SJSA1 (cell line): ENCODE data around the gene MYO5B. TPM values are rescaled to one million over a fixed set of nuclear protein-coding genes. Genes with fewer than 3 reads are reported as not detected.
A peak's percentile ranks its signal among the peaks of the same experiment; 100 is the strongest.
"Not testable (repeated sequence)": the region's sequence is repeated elsewhere in the genome, so short reads cannot be mapped to it uniquely, and the experiment has no call there.

Experiments
- DNase-seq, 2 experiments: peaks; one replicate each; pipeline ENCODE4 v3.0.0-alpha.2; 2015 to 2020; ENCODE audit warnings: low spot score in 2 of 2, low read depth in 1 of 2
- H3K27ac ChIP-seq: fragments of 250-450 bp; sonication (Bioruptor Pico); 2 replicates; pipeline ENCODE4 v1.5.1; 2020; ENCODE audit warnings: mild to moderate bottlenecking, moderate library complexity
- H3K27me3 ChIP-seq: fragments of 250-450 bp; sonication (Bioruptor Pico); replicated peaks from 2 replicates; pipeline ENCODE4 v1.5.1; 2020; ENCODE audit warnings: mild to moderate bottlenecking, moderate library complexity
- H3K36me3 ChIP-seq: fragments of 250-450 bp; sonication (Bioruptor Pico); 2 replicates; pipeline ENCODE4 v1.5.1; 2020; ENCODE audit warnings: mild to moderate bottlenecking
- H3K4me1 ChIP-seq: fragments of 250-450 bp; sonication (Bioruptor Pico); replicated peaks from 2 replicates; pipeline ENCODE4 v1.6.1; 2021; ENCODE audit warnings: mild to moderate bottlenecking
- H3K4me3 ChIP-seq: fragments of 250-450 bp; sonication (Bioruptor Pico); 2 replicates; pipeline ENCODE4 v1.5.1; 2020; ENCODE audit warnings: mild to moderate bottlenecking
- H3K9me3 ChIP-seq: fragments of 250-450 bp; sonication (Bioruptor Pico); replicated peaks from 2 replicates; pipeline ENCODE4 v1.5.1; 2020; ENCODE audit warnings: mild to moderate bottlenecking
- total RNA-seq: library from RNA; depleted of rRNA; stranded (reverse); fragments of >200 nt; shearing (Covaris generic); gene quantifications from 2 replicates; pipeline ENCODE4 v1.2.3, GENCODE V29; 2014

Gene MYO5B
- total RNA-seq, 1 experiment from 2014 or later, result 3.4 TPM

GRCh38 chr18:49905771-49906170 lies 289.2 kb downstream of the MYO5B start:
- H3K4me1 ChIP-seq, result no peaks in the 10 kb centered on the region
- no peak for DNase-seq

GRCh38 chr18:49904871-49905555 lies 289.9 kb downstream of the MYO5B start:
- no peaks in the 10 kb centered on the region for H3K36me3 ChIP-seq
- H3K9me3 ChIP-seq, result no peaks in the 10 kb centered on the region
- H3K4me1 ChIP-seq, result no peaks in the 10 kb centered on the region

More at GRCh38 chr18:49905771-49906170, 289.2 kb downstream of the MYO5B start:
- Histone ChIP-seq H3K9me3 (no peaks in the 10 kb centered on the region), H3K36me3 (no peaks in the 10 kb centered on the region), H3K27ac (no peak overlapping the region), H3K27me3 (no peaks in the 10 kb centered on the region; the same call in 1 of the 2 replicates), H3K4me3 (no peak overlapping the region)

GRCh38 chr18:49901862-49902340 lies 293.0 kb downstream of the MYO5B start:
- DNase-seq, result no peak
- Histone ChIP-seq H3K36me3 (no peaks in the 10 kb centered on the region), H3K4me3 (no peak overlapping the region), H3K9me3 (no peaks in the 10 kb centered on the region; the same call in 1 of the 2 replicates), H3K4me1 (no peaks in the 10 kb centered on the region), H3K27me3 (0 out of 2 replicates have a peak, but pooled peaks cover 4% of the 10 kb centered on the region), H3K27ac (no peak overlapping the region)

More at GRCh38 chr18:49904871-49905555, 289.9 kb downstream of the MYO5B start:
- Histone ChIP-seq H3K27ac (no peak overlapping the region), H3K27me3 (no peaks in the 10 kb centered on the region; the same call in 1 of the 2 replicates), H3K4me3 (no peak overlapping the region)
- DNase-seq, result no peak

GRCh38 chr18:49899657-49900330 lies 295.2 kb downstream of the MYO5B start:
- no peak overlapping the region for H3K27ac ChIP-seq
- H3K27me3 ChIP-seq, result 0 out of 2 replicates have a peak, but pooled peaks cover 4% of the 10 kb centered on the region
- no peaks in the 10 kb centered on the region for H3K36me3 ChIP-seq
- H3K4me1 ChIP-seq, result no peaks in the 10 kb centered on the region; the same call in 1 of the 2 replicates
- H3K4me3 ChIP-seq, result no peak overlapping the region
- H3K9me3 ChIP-seq, result no peaks in the 10 kb centered on the region; the same call in 1 of the 2 replicates
- DNase-seq, result no peak

- Histone ChIP-seq H3K27ac (no peak overlapping the region), H3K4me3 (no peak overlapping the region)
- DNase-seq, result peak; percentile 52 to 68
Observed at GRCh38 chr18:49898421-49898820, 296.5 kb downstream of the MYO5B start.

GRCh38 chr18:49894517-49895226 lies 300.3 kb downstream of the MYO5B start:
- no peaks in the 10 kb centered on the region; the same call in 1 of the 2 replicates for H3K9me3 ChIP-seq
- H3K27me3 ChIP-seq, result 0 out of 2 replicates have a peak, but pooled peaks cover 4% of the 10 kb centered on the region
- H3K36me3 ChIP-seq, result no peaks in the 10 kb centered on the region
- DNase-seq, result no peak
- no peak overlapping the region for H3K27ac ChIP-seq
- H3K4me3 ChIP-seq, result no peak overlapping the region
- H3K4me1 ChIP-seq, result peaks cover 26% of the 10 kb centered on the region

More at GRCh38 chr18:49898421-49898820, 296.5 kb downstream of the MYO5B start:
- Histone ChIP-seq H3K4me1 (peaks cover 4% of the 10 kb centered on the region), H3K27me3 (0 out of 2 replicates have a peak, but pooled peaks cover 4% of the 10 kb centered on the region), H3K36me3 (no peaks in the 10 kb centered on the region), H3K9me3 (no peaks in the 10 kb centered on the region; the same call in 1 of the 2 replicates)

GRCh38 chr18:49893036-49893435 lies 301.9 kb downstream of the MYO5B start:
- Histone ChIP-seq H3K4me3 (no peak overlapping the region), H3K9me3 (no peaks in the 10 kb centered on the region; the same call in 1 of the 2 replicates), H3K36me3 (no peaks in the 10 kb centered on the region), H3K27me3 (no peaks in the 10 kb centered on the region), H3K4me1 (peaks cover 38% of the 10 kb centered on the region), H3K27ac (peak overlapping the region; percentile 40; the same call in 1 of the 2 replicates)
- DNase-seq, result no peak

GRCh38 chr18:49892148-49892924 lies 302.6 kb downstream of the MYO5B start:
- Histone ChIP-seq H3K27me3 (no peaks in the 10 kb centered on the region), H3K9me3 (no peaks in the 10 kb centered on the region), H3K36me3 (no peaks in the 10 kb centered on the region), H3K4me1 (peaks cover 40% of the 10 kb centered on the region), H3K4me3 (no peak overlapping the region), H3K27ac (peak overlapping the region; percentile 40)
- peak in 1 of 2 experiments; percentile 81 for DNase-seq

- H3K4me3 ChIP-seq, result no peak overlapping the region
- no peaks in the 10 kb centered on the region for H3K36me3 ChIP-seq
- H3K4me1 ChIP-seq, result peaks cover 40% of the 10 kb centered on the region
Observed at GRCh38 chr18:49890041-49890440, 304.9 kb downstream of the MYO5B start.

GRCh38 chr18:49889552-49889951 lies 305.4 kb downstream of the MYO5B start:
- not testable (repeated sequence) for DNase-seq, H3K27ac ChIP-seq, H3K9me3 ChIP-seq, H3K4me3 ChIP-seq, H3K27me3 ChIP-seq, H3K36me3 ChIP-seq
- H3K4me1 ChIP-seq, result peaks cover 40% of the 10 kb centered on the region

More at GRCh38 chr18:49890041-49890440, 304.9 kb downstream of the MYO5B start:
- H3K27me3 ChIP-seq, result no peaks in the 10 kb centered on the region
- H3K27ac ChIP-seq, result no peak overlapping the region
- no peaks in the 10 kb centered on the region for H3K9me3 ChIP-seq
- no peak for DNase-seq

- H3K36me3 ChIP-seq, result no peaks in the 10 kb centered on the region
- no peak overlapping the region for H3K4me3 ChIP-seq
- no peak overlapping the region for H3K27ac ChIP-seq
- no peak for DNase-seq
- H3K4me1 ChIP-seq, result peaks cover 23% of the 10 kb centered on the region
- no peaks in the 10 kb centered on the region for H3K27me3 ChIP-seq
- no peaks in the 10 kb centered on the region for H3K9me3 ChIP-seq
Observed at GRCh38 chr18:49886891-49887764, 307.8 kb downstream of the MYO5B start.

- no peak overlapping the region for H3K4me3 ChIP-seq
- no peak for DNase-seq
Observed at GRCh38 chr18:49884959-49885358, 310.0 kb downstream of the MYO5B start.

More at GRCh38 chr18:49884959-49885358, 310.0 kb downstream of the MYO5B start:
- no peak overlapping the region for H3K27ac ChIP-seq
- H3K27me3 ChIP-seq, result no peaks in the 10 kb centered on the region
- no peaks in the 10 kb centered on the region for H3K9me3 ChIP-seq
- H3K36me3 ChIP-seq, result no peaks in the 10 kb centered on the region
- H3K4me1 ChIP-seq, result peaks cover 14% of the 10 kb centered on the region
